GM12878 (cell line): ENCODE data around the gene MAFB. TPM values are rescaled to one million over a fixed set of nuclear protein-coding genes. Genes with fewer than 3 reads are reported as not detected.

Experiments used
- ATAC-seq: fragments of 200-7000 bp; cut with Tn5 transposase; 3 replicates; pipeline ENCODE4 v1.9.1; 2020; ENCODE audit warnings: mild to moderate bottlenecking, moderate library complexity
- BruUV-seq: library from RNA; stranded (reverse); fragments of 400-500 nt; replicated peaks from 2 replicates; lab custom pipeline; 2021; lab: Mats Ljungman, UMichigan
- CTCF ChIA-PET: fragments of 300-600 bp; sonication (Branson Sonifier 250); formaldehyde crosslinking; extraction: SDS; loops from one replicate; lab custom pipeline; 2021; ENCODE audit warnings: inconsistent platforms; lab: Yijun Ruan, JAX
- POLR2A ChIA-PET: fragments of 350-600 bp; formaldehyde crosslinking; extraction: SDS; loops from one replicate; lab custom pipeline; 2021; ENCODE audit warnings: inconsistent platforms; lab: Charles Lee
- RAD21 ChIA-PET: fragments of 300-600 bp; sonication (Branson Sonifier 250); formaldehyde crosslinking; loops from one replicate; lab custom pipeline; 2023; ENCODE audit warnings: antibody characterized with exemption; ENCODE audit not compliant: unreplicated experiment; lab: Charles Lee
- SMC1A ChIA-PET: fragments of 300-600 bp; sonication (Branson Sonifier 250); formaldehyde crosslinking; loops from one replicate; lab custom pipeline; 2023; ENCODE audit not compliant: unreplicated experiment, uncharacterized antibody; lab: Charles Lee
- DNase-seq: peaks from one replicate; pipeline ENCODE4 v3.0.0-alpha.2; 2011; ENCODE audit warnings: low read depth, low spot score
- FAIRE-seq: peaks from 3 replicates; lab custom pipeline; 2011; peaks lifted over from hg19 to GRCh38; lab: Jason Lieb, UNC
- H2AFZ ChIP-seq: 2 replicates; pipeline ENCODE4 v1.6.0; 2011; ENCODE audit warnings: low read depth, low read length, control low read depth; ENCODE audit not compliant: control insufficient read depth
- H3K27ac ChIP-seq: 2 replicates; pipeline ENCODE4 v1.5.1; 2011; ENCODE audit warnings: control low read depth; ENCODE audit not compliant: control insufficient read depth, insufficient read depth
- H3K27me3 ChIP-seq, 2 experiments: replicated peaks in 1 of 2; 2 replicates each; pipeline versions ENCODE4 v1.6.0 to v1.6.1; 2011; ENCODE audit warnings: low read length in 1 of 2; ENCODE audit not compliant: control insufficient read depth in 2 of 2, insufficient read depth in 2 of 2
- H3K36me3 ChIP-seq, 2 experiments: 2 replicates each; pipeline ENCODE4 v1.5.1; 2011; ENCODE audit warnings: low read length in 1 of 2; ENCODE audit not compliant: control insufficient read depth in 2 of 2, insufficient read depth in 2 of 2
- H3K4me1 ChIP-seq: 2 replicates; pipeline ENCODE4 v1.6.1; 2011; ENCODE audit warnings: mild to moderate bottlenecking, low read length, moderate library complexity, mixed read lengths; ENCODE audit not compliant: control insufficient read depth, insufficient read depth
- H3K4me2 ChIP-seq: 2 replicates; pipeline ENCODE4 v1.6.0; 2011; ENCODE audit warnings: control low read depth; ENCODE audit not compliant: control insufficient read depth, insufficient read depth
- H3K4me3 ChIP-seq: fragments of 200-600 bp; sonication (generic); 2 replicates; pipeline ENCODE4 v1.5.1; 2016
- H3K79me2 ChIP-seq: 2 replicates; pipeline ENCODE4 v1.6.0; 2011; ENCODE audit warnings: low read length; ENCODE audit not compliant: control insufficient read depth, insufficient read depth
- H3K9ac ChIP-seq: 2 replicates; pipeline ENCODE4 v1.8.0; 2011; ENCODE audit warnings: low read length, control low read depth, mixed read lengths; ENCODE audit not compliant: control insufficient read depth, insufficient read depth
- H3K9me3 ChIP-seq: replicated peaks from 3 replicates; pipeline ENCODE4 v1.5.1; 2011; ENCODE audit warnings: mild to moderate bottlenecking, low read length; ENCODE audit not compliant: control insufficient read depth, insufficient read depth
- H4K20me1 ChIP-seq: 2 replicates; pipeline ENCODE4 v1.6.0; 2011; ENCODE audit not compliant: control insufficient read depth, insufficient read depth
- CBX5 ChIP-seq: sonication (generic); IDR thresholded peaks from 2 replicates; pipeline ENCODE4 v1.6.1; 2016; ENCODE audit warnings: low read depth, moderate library complexity, mild to moderate bottlenecking, inconsistent platforms
- FOXK2 ChIP-seq: fragments of 450-650 bp; IDR thresholded peaks from 2 replicates; pipeline ENCODE4 v1.6.1; 2017; ENCODE audit warnings: mild to moderate bottlenecking, moderate library complexity
- IKZF2 ChIP-seq, 2 experiments: fragments of 450-650 bp; IDR thresholded peaks; 2 replicates each; pipeline ENCODE4 v1.6.1; 2017; ENCODE audit warnings: mild to moderate bottlenecking in 2 of 2, moderate library complexity in 2 of 2
- MEF2A ChIP-seq: IDR thresholded peaks from 2 replicates; pipeline ENCODE4 v1.6.1; 2011; ENCODE audit warnings: low read depth, mild to moderate bottlenecking, low read length, moderate library complexity; ENCODE audit not compliant: insufficient read depth
- MTA2 ChIP-seq: fragments of 450-650 bp; IDR thresholded peaks from 2 replicates; pipeline ENCODE4 v1.6.1; 2016; ENCODE audit warnings: low read depth, mild to moderate bottlenecking, moderate library complexity
- MXI1 ChIP-seq: fragments of 150-350 bp; IDR thresholded peaks from 2 replicates; pipeline ENCODE4 v1.6.1; 2011; ENCODE audit warnings: low read depth, mild to moderate bottlenecking, inconsistent platforms, low read length, improper control_type of control experiment
- MYC ChIP-seq: IDR thresholded peaks from 2 replicates; pipeline ENCODE4 v1.6.1; 2011; ENCODE audit warnings: mild to moderate bottlenecking, low read length, moderate library complexity, inconsistent platforms; ENCODE audit not compliant: insufficient read depth, insufficient replicate concordance, insufficient read length, severe bottlenecking
- POLR2AphosphoS2 ChIP-seq: IDR thresholded peaks from 2 replicates; pipeline ENCODE4 v1.6.1; 2011; ENCODE audit warnings: low read depth, mild to moderate bottlenecking, low read length, improper control_type of control experiment, moderate library complexity
- RB1 ChIP-seq: fragments of 450-650 bp; formaldehyde crosslinking; IDR thresholded peaks from 2 replicates; pipeline ENCODE4 v1.6.1; 2017; ENCODE audit warnings: mild to moderate bottlenecking, borderline replicate concordance
- RBBP5 ChIP-seq: fragments of 200-600 bp; sonication (generic); conservative IDR thresholded peaks from 2 replicates; pipeline ENCODE4 v1.6.1; 2016
- ZNF217 ChIP-seq: fragments of 450-650 bp; IDR thresholded peaks from 2 replicates; pipeline ENCODE4 v1.6.1; 2017; ENCODE audit warnings: antibody characterized with exemption, mild to moderate bottlenecking
- WGBS: methylation state at CpG from one replicate; pipeline ENCODE4 v1.1.6; 2016; ENCODE audit warnings: low lambda C conversion rate; ENCODE audit not compliant: insufficient replicate concordance, insufficient coverage; ENCODE audit errors: missing lambda C conversion rate; 5-methylcytosine and 5-hydroxymethylcytosine counted together
- in situ Hi-C: fragments of 300-500 bp; cut with MboI; formaldehyde crosslinking; loops from 9 replicates; pipeline ENCODE4 v1.14.3; 2018; ENCODE audit warnings: mixed read lengths
- intact Hi-C: fragments of 100-400 bp; cut with micrococcal nuclease; formaldehyde crosslinking; loops from one replicate; pipeline ENCODE4 v1.14.2; 2022; ENCODE audit not compliant: unreplicated experiment
- polyA plus RNA-seq, 11 experiments: library from polyadenylated mRNA; depleted of rRNA in 4 of 11; unstranded in 6 of 11; stranded (reverse) in 5 of 11; fragments of >200 nt; fragmentation: Nextera tagmentation in 4 of 11; fragmentation: Illumina TruSeq in 1 of 11; extraction: Ambion mirVana in 4 of 11; extraction: Trizol in 1 of 11; gene quantifications; 1 replicate in 1 of 11; 2 replicates in 10 of 11; pipeline versions ENCODE4 v1.2.1 to v1.2.3, GENCODE V29; 2011 to 2016; ENCODE audit warnings: inconsistent platforms in 2 of 11, missing spikeins in 2 of 11, low read depth in 1 of 11
- total RNA-seq, 4 experiments: library from RNA; depleted of rRNA in 3 of 4; stranded (reverse); fragments of >200 nt in 3 of 4; fragmentation: Illumina TruSeq in 1 of 4; extraction: Trizol in 1 of 4; gene quantifications; 2 replicates each; pipeline versions ENCODE4 v1.2.1 to v1.2.3, GENCODE V29; 2013 to 2021
- TF ChIP-seq, protein P1 (sequence below): fragments of 450-650 bp; IDR thresholded peaks from 2 replicates; pipeline ENCODE4 v1.6.1; 2016; ENCODE audit warnings: mild to moderate bottlenecking

MAFB gene
- total and polyA plus RNA-seq, 10 of the 15 experiments (the other 5 are each of a cell fraction or from before 2014, with no cell fraction given) = 0.01 to 0.08 (median 0.01) TPM; not detected in 7

DNA sequence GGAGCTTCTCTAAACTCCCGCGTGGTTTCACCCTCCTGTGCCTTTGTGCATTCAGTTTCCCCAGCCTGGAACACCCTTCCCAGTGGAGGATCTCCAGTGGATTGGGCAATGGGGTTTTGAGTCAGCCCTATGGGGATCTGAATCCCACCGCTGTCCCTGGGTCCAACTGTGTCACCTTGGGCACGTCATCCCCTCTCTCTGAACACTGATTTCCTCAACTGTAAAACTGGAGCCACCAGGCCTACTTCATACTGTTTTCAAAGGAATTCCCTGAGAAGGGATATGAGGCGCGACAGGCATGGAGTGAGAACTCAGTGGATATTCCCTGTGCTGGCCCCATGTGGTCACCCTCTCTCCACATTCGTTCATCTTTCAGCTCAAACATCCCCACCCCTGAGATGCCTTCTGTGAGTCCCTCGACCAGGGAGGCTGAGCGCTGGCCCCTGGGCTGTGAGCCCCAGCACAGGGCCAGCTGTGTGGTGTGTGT, 25.7 kb downstream of the MAFB start:
- no peak for TF ChIP-seq MYC
- TF ChIP-seq MXI1 = no peak
- TF ChIP-seq IKZF2 (IDR thresholded peaks at IDR 0.05) = no peak
- TF ChIP-seq RB1 = no peak
- TF ChIP-seq MEF2A = no peak
- TF ChIP-seq FOXK2 = no peak
- TF ChIP-seq ZNF217 = no peak
- TF ChIP-seq POLR2AphosphoS2 = no peak
- TF ChIP-seq, protein P1, sequence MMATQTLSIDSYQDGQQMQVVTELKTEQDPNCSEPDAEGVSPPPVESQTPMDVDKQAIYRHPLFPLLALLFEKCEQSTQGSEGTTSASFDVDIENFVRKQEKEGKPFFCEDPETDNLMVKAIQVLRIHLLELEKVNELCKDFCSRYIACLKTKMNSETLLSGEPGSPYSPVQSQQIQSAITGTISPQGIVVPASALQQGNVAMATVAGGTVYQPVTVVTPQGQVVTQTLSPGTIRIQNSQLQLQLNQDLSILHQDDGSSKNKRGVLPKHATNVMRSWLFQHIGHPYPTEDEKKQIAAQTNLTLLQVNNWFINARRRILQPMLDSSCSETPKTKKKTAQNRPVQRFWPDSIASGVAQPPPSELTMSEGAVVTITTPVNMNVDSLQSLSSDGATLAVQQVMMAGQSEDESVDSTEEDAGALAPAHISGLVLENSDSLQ = no peak
- TF ChIP-seq MTA2 = no peak
- no peak for TF ChIP-seq RBBP5
- no peak for TF ChIP-seq CBX5
- 43% methylated on average over 9 of the region's 9 CpGs for WGBS
- ChIA-PET RAD21 (no interaction called here), CTCF (no interaction called here), SMC1A (no interaction called here), POLR2A (no interaction called here)
- no peaks in the 10 kb centered on the region for H3K36me3 ChIP-seq
- H3K4me3 ChIP-seq = no peak overlapping the region
- no peak overlapping the region for H3K4me2 ChIP-seq
- no peaks in the 10 kb centered on the region for H4K20me1 ChIP-seq
- no peaks in the 10 kb centered on the region for H3K4me1 ChIP-seq
- H2AFZ ChIP-seq = no peak overlapping the region
- no peak for FAIRE-seq
- BruUV-seq = no TSS peak
- no peaks in the 10 kb centered on the region for H3K9me3 ChIP-seq
- no peak overlapping the region for H3K9ac ChIP-seq
- no peak overlapping the region for H3K27ac ChIP-seq
- intact Hi-C loops = no loop called here
- no peak for ATAC-seq
- no peak for DNase-seq
- H3K79me2 ChIP-seq = no peaks in the 10 kb centered on the region
- H3K27me3 ChIP-seq = no peaks in the 10 kb centered on the region
- in situ Hi-C loops = no loop called here
